Measurements from ENCODE around the gene KIF1B. TPM values are rescaled to one million over a fixed set of nuclear protein-coding genes. Genes with fewer than 3 reads are reported as not detected.

The KIF1B gene
- total RNA-seq, 1 experiment from 2014 or later = 28.1 TPM

DNA sequence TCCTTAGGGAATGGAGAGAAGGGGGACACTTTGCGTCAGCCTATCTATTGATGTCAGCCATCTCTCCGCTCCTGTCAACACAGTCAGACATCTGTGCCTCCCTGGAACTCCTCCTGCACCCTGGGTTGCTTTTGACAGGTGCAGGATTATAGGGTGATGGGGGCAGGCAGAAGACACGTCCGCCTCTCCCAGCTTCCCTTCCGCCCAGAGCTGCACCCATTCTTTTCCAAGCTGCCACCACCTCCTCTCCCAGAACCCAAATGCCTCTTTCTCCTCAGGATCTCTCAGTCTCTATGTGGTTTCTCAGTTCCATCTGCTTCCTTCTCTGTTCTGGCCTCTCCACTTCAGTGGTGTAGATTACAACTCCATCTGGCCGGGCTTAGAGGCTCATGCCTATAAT lies 17.1 kb upstream of the KIF1B start (continued):
- TF ChIP-seq CBX3 (IDR thresholded peaks at IDR 0.05; ENCODE audit: low read depth) (no peak), POLR2AphosphoS5 (IDR thresholded peaks at IDR 0.05; ENCODE audit: low read depth, low read length) (no peak), POLR2A (IDR thresholded peaks at IDR 0.05; ENCODE audit: borderline replicate concordance, extremely low read depth, insufficient read depth, insufficient read length) (no peak), CEBPB (IDR thresholded peaks at IDR 0.05; ENCODE audit: low read depth) (no peak)

DNA sequence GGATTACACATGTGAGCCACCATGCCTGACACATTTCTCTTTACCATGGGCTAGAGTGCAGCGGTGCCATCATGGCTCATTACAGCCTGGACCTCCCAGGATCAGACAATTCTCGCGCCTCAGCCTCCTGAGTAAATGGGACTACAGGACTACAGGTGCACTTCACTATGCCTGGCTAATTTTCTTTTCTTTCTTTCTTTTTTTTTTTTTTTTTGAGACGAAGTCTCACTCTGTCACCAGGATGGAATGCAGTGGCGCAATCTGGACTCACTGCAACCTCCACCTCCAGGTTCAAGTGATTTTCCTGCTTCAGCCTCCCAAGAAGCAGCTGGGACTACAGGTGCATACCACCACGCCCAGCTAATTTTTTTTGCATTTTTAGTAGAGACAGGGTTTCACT lies 14.8 kb upstream of the KIF1B start:
- no TSS peak for BruUV-seq (replicated peaks)
- peak overlapping the region; percentile 38 for H3K4me2 ChIP-seq (ENCODE audit: low read length)
- POLR2A ChIA-PET = no interaction called here
- no peaks in the 10 kb centered on the region for H4K20me1 ChIP-seq (ENCODE audit: insufficient read depth)
- H3K27ac ChIP-seq (ENCODE audit: low read depth, low read length) = no peak overlapping the region
- H2AFZ ChIP-seq (ENCODE audit: low read depth, low read length, poor library complexity, severe bottlenecking) = no peak overlapping the region
- no peaks in the 10 kb centered on the region for H3K36me3 ChIP-seq (ENCODE audit: control insufficient read depth in 1 of 2, insufficient read depth in 2 of 2, low read length in 2 of 2)
- RAD21 ChIA-PET (ENCODE audit: low non-redundant PET in 1 of 2, low total read pairs in 2 of 2, uncharacterized antibody in 2 of 2, unreplicated experiment in 2 of 2) = no interaction called here
- peak; percentile 94 for TF ChIP-seq CEBPB (IDR thresholded peaks at IDR 0.05; ENCODE audit: low read depth)
- no peak for TF ChIP-seq YY1 (IDR thresholded peaks at IDR 0.05; ENCODE audit: extremely low read depth, insufficient replicate concordance, low read depth, low read length)
- H3K9ac ChIP-seq (ENCODE audit: low read length) = no peak overlapping the region
- H3K9me3 ChIP-seq (ENCODE audit: control insufficient read depth in 1 of 2, insufficient read depth in 1 of 2, low read depth in 1 of 2, low read length in 2 of 2) = no peaks in the 10 kb centered on the region
- no peaks in the 10 kb centered on the region for H3K27me3 ChIP-seq (ENCODE audit: insufficient read depth, low read length)
- no peak overlapping the region for H3K4me3 ChIP-seq (replicated peaks in 1 of 2; ENCODE audit: low read depth in 1 of 2, low read length in 2 of 2)
- intact Hi-C loops (cut with micrococcal nuclease) = no loop called here
- H3K4me1 ChIP-seq (ENCODE audit: control insufficient read depth in 1 of 2, insufficient read depth in 2 of 2, low read length in 2 of 2) = peaks cover 14 to 17% of the 10 kb centered on the region in 2 experiments
- peak; percentile 58 for ATAC-seq
- no peaks in the 10 kb centered on the region for H3K9me2 ChIP-seq (ENCODE audit: insufficient read depth)
- DNase-seq (ENCODE audit: low read depth, low spot score) = peak; percentile 13
- CTCF ChIA-PET = interaction anchor here (1.0 kb wide), 1 partner anchor 14 kb away, joined by 5 read pairs; no protein-coding TSS in a partner anchor
- H3K79me2 ChIP-seq (ENCODE audit: insufficient read depth, low read length) = no peaks in the 10 kb centered on the region

DNA sequence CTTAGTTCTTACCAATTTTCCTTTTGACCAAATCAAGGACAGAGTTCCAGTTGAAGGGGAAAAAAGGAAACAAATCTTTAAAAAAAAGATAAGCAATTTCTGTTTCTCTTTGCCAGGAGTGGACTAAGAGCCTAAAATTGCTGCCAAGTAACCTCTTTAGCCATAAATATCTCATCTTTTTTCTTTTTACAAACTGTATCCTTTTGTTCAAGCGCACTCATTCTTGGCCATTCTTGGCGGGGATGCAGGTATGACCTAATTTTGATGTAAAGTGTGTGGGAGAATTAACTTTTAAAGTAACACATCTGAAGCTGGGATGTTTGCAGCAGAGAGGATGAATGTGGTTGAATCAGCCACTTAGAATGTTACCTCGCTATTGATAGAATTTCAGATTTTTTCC lies 13.4 kb upstream of the KIF1B start:
- Histone ChIP-seq H3K9me3 (ENCODE audit: control insufficient read depth in 1 of 2, insufficient read depth in 1 of 2, low read depth in 1 of 2, low read length in 2 of 2) (no peaks in the 10 kb centered on the region), H3K79me2 (ENCODE audit: insufficient read depth, low read length) (no peaks in the 10 kb centered on the region), H4K20me1 (ENCODE audit: insufficient read depth) (no peaks in the 10 kb centered on the region), H3K27ac (ENCODE audit: low read depth, low read length) (no peak overlapping the region), H3K36me3 (ENCODE audit: control insufficient read depth in 1 of 2, insufficient read depth in 2 of 2, low read length in 2 of 2) (no peaks in the 10 kb centered on the region), H2AFZ (ENCODE audit: low read depth, low read length, poor library complexity, severe bottlenecking) (no peak overlapping the region), H3K9ac (ENCODE audit: low read length) (no peak overlapping the region), H3K4me1 (ENCODE audit: control insufficient read depth in 1 of 2, insufficient read depth in 2 of 2, low read length in 2 of 2) (peaks cover 14 to 17% of the 10 kb centered on the region in 2 experiments), H3K27me3 (ENCODE audit: insufficient read depth, low read length) (no peaks in the 10 kb centered on the region), H3K9me2 (ENCODE audit: insufficient read depth) (no peaks in the 10 kb centered on the region), H3K4me3 (replicated peaks in 1 of 2; ENCODE audit: low read depth in 1 of 2, low read length in 2 of 2) (no peak overlapping the region), H3K4me2 (ENCODE audit: low read length) (no peak overlapping the region)
- BruUV-seq (replicated peaks) = no TSS peak
- ChIA-PET POLR2A (no interaction called here), RAD21 (ENCODE audit: low non-redundant PET in 1 of 2, low total read pairs in 2 of 2, uncharacterized antibody in 2 of 2, unreplicated experiment in 2 of 2) (no interaction called here), CTCF (no interaction called here)
- ATAC-seq (no peak), DNase-seq (ENCODE audit: low read depth, low spot score) (no peak)
- intact Hi-C loops (cut with micrococcal nuclease) = no loop called here
- TF ChIP-seq CTCF (IDR thresholded peaks at IDR 0.05 in 2 of 3, conservative IDR thresholded peaks at IDR 0.05 in 1 of 3; ENCODE audit: borderline replicate concordance in 1 of 3, insufficient read depth in 1 of 3, low read depth in 2 of 3, low read length in 2 of 3) (no peak), SP1 (IDR thresholded peaks at IDR 0.05; ENCODE audit: low read depth) (no peak), SIN3A (IDR thresholded peaks at IDR 0.05; ENCODE audit: low read depth) (no peak), ELF1 (IDR thresholded peaks at IDR 0.05; ENCODE audit: borderline replicate concordance, low read depth) (no peak), ZNF274 (IDR thresholded peaks at IDR 0.05; ENCODE audit: low read depth, low read length) (no peak), YY1 (IDR thresholded peaks at IDR 0.05; ENCODE audit: extremely low read depth, insufficient replicate concordance, low read depth, low read length) (no peak), RAD21 (IDR thresholded peaks at IDR 0.05; ENCODE audit: low read depth) (no peak), EZH2 (IDR thresholded peaks at IDR 0.05) (no peak), TCF7L2 (IDR thresholded peaks at IDR 0.05; ENCODE audit: borderline replicate concordance, extremely low read depth, insufficient read depth, insufficient read length) (no peak), CEBPB (IDR thresholded peaks at IDR 0.05; ENCODE audit: low read depth) (no peak)
- TF ChIP-seq, protein P1, sequence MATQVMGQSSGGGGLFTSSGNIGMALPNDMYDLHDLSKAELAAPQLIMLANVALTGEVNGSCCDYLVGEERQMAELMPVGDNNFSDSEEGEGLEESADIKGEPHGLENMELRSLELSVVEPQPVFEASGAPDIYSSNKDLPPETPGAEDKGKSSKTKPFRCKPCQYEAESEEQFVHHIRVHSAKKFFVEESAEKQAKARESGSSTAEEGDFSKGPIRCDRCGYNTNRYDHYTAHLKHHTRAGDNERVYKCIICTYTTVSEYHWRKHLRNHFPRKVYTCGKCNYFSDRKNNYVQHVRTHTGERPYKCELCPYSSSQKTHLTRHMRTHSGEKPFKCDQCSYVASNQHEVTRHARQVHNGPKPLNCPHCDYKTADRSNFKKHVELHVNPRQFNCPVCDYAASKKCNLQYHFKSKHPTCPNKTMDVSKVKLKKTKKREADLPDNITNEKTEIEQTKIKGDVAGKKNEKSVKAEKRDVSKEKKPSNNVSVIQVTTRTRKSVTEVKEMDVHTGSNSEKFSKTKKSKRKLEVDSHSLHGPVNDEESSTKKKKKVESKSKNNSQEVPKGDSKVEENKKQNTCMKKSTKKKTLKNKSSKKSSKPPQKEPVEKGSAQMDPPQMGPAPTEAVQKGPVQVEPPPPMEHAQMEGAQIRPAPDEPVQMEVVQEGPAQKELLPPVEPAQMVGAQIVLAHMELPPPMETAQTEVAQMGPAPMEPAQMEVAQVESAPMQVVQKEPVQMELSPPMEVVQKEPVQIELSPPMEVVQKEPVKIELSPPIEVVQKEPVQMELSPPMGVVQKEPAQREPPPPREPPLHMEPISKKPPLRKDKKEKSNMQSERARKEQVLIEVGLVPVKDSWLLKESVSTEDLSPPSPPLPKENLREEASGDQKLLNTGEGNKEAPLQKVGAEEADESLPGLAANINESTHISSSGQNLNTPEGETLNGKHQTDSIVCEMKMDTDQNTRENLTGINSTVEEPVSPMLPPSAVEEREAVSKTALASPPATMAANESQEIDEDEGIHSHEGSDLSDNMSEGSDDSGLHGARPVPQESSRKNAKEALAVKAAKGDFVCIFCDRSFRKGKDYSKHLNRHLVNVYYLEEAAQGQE (IDR thresholded peaks at IDR 0.05; ENCODE audit: low read depth) = no peak

Data from HCT116 (cell line).